ENCODE measurements around the gene TLE5.

DNA sequence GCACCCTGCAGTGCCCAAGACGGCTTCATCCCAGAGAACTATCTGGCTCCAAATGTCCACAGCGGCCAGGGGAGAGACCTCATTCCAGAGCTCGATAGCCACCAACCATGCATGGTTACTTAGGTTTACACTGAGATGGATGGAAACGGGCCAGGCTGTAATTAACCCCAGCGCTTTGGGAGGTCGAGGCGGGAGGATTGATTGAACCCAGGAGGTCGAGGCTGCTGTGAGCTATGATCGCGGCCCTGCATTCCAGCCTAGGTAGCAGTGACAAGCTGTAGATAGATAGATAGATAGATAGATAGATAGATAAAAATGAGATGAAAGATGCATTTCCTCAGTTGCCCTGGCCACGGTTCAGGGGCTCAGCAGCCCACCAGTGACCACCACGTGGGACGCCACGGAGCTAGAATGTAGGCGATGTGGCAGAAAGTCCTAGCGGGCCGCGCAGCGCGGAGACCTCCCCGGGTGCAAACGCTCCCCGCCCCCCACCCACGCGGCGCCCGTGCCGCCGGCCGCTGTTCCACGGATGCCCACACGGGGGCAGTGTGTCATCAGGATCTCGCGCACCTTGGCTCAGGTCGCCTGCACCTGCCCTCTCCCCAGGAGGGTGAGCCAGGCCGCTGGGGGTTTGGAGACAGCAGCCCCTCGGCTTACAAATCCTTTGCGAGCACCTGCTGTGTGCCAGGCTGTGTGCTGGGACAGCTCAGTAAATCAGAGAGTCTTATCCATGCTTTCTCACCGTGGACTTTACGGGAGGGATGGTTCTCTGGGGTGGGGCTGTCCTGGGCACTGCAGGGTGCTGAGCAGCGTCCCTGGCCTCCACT lies 13.5 kb upstream of the TLE5 start:
- TF ChIP-seq POLR2AphosphoS5 (IDR thresholded peaks at IDR 0.05; ENCODE audit: low read depth, low read length) (no peak), TAF1 (IDR thresholded peaks at IDR 0.05; ENCODE audit: borderline replicate concordance, insufficient read depth, low read length) (no peak), REST (IDR thresholded peaks at IDR 0.05; ENCODE audit: insufficient read depth in 1 of 2, low read depth in 2 of 2, low read length in 2 of 2) (no peak), SIN3A (IDR thresholded peaks at IDR 0.05; ENCODE audit: borderline replicate concordance, insufficient read depth, low read length) (no peak), FOXP2 (optimal IDR thresholded peaks at IDR 0.05; ENCODE audit: borderline replicate concordance, extremely low read depth, extremely low read length, insufficient read depth) (peak; percentile 88)

Data from PFSK-1 (cell line).